GM19193 (cell line): ENCODE results near the gene IL1RL2.

Source experiments
- POLR2A ChIP-seq: IDR thresholded peaks from 4 replicates; pipeline ENCODE4 v1.6.1; 2011; ENCODE audit not compliant: insufficient read depth, insufficient read length; ENCODE audit errors: extremely low read depth

Gene IL1RL2

DNA sequence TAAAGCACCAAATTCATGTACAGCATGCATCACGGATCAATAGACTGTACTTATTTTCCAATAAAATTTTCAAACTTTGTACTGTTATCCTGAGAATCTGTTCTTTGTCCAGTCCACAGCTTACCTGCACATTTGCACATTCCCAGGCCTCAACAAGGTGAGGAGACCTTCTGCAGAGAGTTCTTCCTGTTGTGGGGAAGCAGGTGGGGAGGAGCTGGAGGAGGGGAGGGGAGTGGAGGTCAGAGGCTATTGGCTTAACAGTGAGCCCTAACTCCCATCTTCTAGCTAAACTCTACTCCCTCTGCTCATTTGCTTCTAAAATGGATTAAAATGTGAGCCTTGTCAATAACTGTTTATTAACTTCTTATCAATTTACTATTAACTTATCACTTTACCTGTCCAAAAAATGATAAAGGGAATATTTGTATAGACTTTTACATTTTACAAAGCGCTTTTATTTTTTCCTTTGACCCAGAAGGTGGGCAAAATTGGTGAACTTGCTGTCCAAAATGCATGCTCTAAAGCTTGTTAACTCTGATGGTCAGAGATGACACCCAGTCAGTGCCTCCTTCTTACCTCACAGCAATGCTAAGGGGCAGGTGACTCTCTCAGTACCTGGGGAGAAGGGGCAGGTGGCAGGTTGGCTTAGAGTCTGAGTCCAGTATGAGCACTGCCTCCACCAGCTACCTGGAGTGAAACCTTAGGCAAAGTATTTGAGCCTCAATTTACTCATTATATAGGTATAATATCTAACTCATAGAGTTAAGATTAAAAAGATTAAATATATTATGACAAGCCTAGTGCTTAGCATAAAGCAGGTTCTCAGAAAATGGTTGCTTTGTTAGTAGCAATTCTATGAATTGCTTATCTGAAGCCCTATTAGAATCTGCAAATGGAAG, 6.8 kb upstream of the IL1RL2 start:
- TF ChIP-seq POLR2A = no peak

DNA sequence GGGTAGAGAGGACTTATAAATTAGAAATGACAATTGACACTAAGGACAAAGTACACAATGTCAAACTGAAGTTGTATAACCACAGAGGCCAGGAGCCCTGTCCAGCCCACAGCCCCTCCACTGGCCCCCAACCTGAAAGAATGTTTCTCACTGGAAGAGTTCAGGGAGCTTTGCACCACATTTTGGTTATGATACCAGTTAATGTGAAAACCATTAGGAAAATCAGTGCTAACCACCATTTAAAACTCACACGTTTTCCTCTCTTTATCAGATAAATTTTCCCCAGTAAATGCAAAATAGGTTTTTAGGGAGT, 6.2 kb upstream of the IL1RL2 start:
- TF ChIP-seq POLR2A = no peak

DNA sequence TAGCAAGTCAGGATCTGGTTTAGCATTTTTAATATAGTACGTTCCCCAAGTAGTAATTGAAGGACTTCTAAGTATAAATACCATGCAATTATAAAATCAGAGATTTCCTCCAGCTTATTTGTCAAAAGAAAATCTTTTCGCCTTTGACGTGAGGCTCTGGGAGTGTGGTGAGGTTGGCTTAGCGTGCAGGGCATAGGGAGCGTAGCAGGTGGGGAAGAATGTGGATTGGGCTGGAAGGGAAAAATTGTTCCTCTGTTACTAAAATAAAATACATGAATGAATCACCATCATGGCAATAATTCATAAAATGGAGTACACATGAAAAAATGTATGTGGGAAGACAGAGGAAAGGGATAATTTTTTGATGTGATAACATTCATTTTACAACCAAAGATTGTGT, 5.4 kb upstream of the IL1RL2 start:
- no peak for TF ChIP-seq POLR2A

DNA sequence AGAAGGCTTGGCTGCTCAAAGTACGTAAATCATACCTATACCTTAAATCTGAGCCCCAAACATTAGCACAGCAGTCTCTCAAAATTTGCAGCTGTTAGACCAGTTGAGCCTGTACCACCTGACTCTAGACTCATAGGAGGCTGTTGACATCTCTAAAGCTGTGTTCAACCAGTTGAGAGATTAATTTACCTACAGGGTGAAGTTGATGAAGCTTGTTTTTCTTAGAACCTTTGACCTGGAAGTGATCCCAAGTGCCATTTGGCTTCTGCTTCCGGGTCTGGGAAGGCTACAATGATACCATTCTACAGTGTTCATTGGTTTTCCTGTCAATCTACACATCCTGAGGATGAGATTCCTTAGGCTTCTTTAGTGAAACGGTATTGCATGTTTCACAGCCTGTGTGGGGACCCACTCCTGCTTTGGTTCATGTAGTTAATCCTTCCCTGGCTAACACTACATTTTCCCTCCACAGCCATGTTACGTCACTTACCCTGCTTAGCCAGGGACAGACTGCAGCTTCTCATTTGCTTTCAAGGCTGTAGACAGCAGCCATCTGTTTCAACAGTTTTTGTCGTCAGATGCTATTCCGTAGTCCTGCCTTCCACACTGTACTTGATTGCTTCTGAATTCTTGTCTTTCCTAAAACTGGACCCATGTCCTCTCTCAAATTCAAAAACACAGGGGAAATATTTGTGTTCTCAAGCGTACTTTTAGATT, 4.7 kb upstream of the IL1RL2 start:
- TF ChIP-seq POLR2A = no peak

DNA sequence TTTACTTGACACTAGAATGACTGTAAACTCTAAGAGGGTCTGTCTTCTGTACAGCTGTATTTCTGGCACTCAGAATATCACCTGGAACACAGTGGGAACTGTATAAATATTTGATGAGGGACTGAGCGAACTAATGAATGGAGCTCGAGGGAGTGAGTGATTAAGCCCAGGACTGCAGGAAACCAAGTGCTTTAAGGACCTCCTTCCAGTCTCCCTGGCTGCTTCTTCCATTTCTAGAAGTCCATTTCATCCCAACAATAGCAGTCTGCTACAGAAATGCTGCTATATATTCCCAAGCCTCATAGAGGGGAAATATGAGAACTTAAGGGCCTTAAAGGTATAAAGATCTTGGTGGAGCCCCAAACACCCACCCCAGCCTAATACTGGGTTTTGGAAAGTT, 2.8 kb upstream of the IL1RL2 start:
- TF ChIP-seq POLR2A = no peak

DNA sequence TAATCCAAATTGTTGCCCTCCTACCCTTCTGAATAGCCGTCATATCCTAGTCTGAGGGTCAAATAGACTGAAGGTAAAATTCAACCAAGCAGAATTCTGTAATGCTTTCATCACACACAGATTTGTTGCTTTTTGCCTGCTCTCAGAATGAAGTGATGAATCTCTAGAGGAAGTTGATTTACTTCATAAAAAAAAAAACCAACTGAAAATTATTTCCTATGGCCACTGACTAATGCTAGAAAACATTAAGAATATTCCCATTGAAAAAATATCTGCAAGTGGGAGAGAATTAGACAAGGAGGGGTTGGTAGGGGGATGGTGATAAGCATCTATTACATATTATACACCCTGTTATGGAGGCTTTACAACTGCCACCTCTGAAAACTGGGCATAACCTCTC, 2.3 kb upstream of the IL1RL2 start:
- no peak for TF ChIP-seq POLR2A

DNA sequence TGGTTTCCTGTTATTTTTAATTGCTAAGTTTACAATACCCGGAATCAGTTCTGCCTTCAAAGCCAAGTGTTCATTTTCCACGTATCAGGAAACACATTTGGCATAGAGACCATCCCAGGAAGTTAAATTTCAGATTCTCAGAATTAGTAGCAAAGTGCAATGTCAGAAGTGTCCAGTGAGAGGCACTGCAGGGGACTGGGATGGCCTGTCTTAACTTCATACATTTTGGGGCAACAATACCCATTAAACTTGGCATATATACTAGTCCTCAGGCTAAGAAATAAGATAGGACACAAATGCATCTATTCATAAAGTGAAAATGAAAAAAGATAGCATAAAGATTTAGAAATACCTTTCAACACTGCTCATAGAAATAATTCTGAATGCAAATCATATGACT, 1.5 kb upstream of the IL1RL2 start:
- no peak for TF ChIP-seq POLR2A

GRCh38 chr2:102187496-102188150, 800 bp downstream of the IL1RL2 start:
- TF ChIP-seq POLR2A = no peak

GRCh38 chr2:102190430-102191107, 3.7 kb downstream of the IL1RL2 start:
- TF ChIP-seq POLR2A = no peak

DNA sequence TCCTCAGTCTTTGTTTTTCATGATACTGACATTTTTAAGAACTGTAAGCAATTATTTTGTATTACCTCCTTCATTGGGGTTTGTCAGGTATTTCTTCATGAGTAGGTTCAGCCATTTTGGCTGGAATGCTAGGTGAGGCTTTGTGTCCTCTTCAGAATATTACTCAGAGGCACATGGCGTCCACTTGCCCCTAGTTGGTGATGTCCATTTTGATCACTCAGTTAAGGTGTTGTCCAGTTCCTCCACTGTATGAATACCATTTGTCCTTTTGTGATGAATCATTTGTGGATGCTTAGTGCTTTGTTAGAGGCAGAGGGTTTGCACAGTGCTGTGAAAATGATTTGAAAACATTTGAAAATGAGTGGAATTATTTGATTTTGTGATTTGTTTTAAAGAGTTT, 4.7 kb downstream of the IL1RL2 start:
- no peak for TF ChIP-seq POLR2A

DNA sequence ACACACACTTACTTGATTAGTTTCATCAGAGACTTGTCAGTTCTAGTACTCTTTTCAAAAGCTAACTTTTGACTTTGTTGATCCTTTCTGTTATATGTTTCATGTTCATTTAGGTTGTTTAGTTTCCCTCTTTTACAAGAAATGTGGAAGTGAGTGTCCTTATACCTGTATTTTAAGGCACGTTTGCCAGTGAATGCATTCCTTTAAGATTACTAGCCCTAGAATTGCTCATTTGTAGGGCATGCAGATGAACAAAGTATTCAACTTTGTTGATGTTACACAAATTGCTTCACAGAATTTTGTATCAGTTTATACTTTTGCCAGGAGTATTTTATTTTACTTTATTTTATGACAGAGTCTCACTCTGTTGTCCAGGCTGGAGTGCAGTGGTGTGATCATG, 6.3 kb downstream of the IL1RL2 start:
- TF ChIP-seq POLR2A = no peak

DNA sequence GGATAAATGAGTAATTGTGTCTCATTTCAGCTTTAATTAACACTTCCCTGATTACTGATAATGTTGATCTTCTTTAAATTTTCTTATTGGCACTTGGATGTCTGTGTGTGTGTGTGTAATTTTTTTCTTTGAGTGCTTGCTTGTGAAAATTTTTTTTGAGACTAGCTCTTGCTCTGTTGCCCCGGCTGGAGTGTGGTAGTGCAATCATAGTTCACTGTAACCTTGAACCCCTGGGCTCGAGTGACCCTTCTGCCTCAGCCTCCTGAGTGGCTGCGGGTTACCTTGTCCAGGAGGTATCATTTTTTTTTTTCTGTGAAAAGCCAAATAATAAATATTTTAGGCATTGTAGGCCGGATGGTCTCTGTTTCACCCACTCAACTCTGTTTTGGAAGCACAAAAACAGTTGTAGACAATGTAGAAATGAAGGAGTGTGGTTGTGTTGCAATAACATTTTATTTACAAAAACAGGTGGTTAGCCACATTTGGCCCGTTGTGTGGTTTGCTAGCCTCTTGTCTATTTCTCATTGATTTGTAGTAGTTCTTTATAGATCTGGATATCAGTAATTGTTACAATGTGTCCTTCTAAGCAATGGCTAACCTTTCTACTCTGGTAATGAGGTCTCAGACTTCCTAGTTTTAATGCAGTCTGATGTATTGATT, 7.9 kb downstream of the IL1RL2 start:
- TF ChIP-seq POLR2A = no peak

GRCh38 chr2:102197389-102198137, 10.7 kb downstream of the IL1RL2 start:
- TF ChIP-seq POLR2A = no peak

DNA sequence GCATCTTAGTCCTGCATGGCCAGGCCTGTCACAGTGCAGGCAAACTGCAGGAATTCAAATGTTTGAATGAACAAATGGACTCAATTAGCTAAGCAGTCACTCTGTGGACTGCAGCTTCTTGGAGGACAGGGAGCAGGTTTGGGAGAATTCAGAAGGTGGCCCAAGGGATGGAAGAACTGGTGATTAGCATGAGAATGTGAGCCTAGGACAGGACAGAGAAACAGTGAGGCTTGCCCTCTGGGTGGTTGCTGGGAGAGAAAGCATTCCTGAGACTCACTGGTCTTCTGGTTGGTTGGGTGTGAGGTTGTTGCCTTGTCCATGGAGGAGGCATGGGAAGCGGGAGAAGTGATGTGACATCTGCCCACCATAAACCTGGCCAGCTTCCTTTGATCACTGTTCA, 13.7 kb downstream of the IL1RL2 start:
- no peak for TF ChIP-seq POLR2A
